Memory B cell (primary cell): Measurements from ENCODE around the gene DISC1.
A peak's percentile ranks its signal among the peaks of the same experiment; 100 is the strongest.
"Not testable (repeated sequence)": the region's sequence is repeated elsewhere in the genome, so short reads cannot be mapped to it uniquely, and the experiment has no call there.

ENCODE experiments used
- ATAC-seq: fragments of 150-1000 bp; cut with Tn5 transposase; 2 replicates; pipeline ENCODE4 v1.10.0; 2021; ENCODE audit warnings: low read depth, mild to moderate bottlenecking, moderate library complexity
- DNase-seq, 2 donors: peaks; one replicate each; pipeline ENCODE4 v3.0.0; 2022; ENCODE audit warnings: low spot score in 2 of 2
- H3K27ac Mint-ChIP-seq: one replicate; pipeline ENCODE4 v1.8.0; 2022; ENCODE audit warnings: mild to moderate bottlenecking, moderate library complexity, mixed read lengths
- H3K27me3 Mint-ChIP-seq: one replicate; pipeline ENCODE4 v1.8.0; 2022; ENCODE audit warnings: mixed read lengths
- H3K36me3 Mint-ChIP-seq: one replicate; pipeline ENCODE4 v1.8.0; 2022; ENCODE audit warnings: mild to moderate bottlenecking, mixed read lengths
- H3K4me1 Mint-ChIP-seq: one replicate; pipeline ENCODE4 v1.8.0; 2022; ENCODE audit warnings: mixed read lengths
- H3K4me3 Mint-ChIP-seq: one replicate; pipeline ENCODE4 v1.8.0; 2022; ENCODE audit warnings: mild to moderate bottlenecking, moderate library complexity, mixed read lengths
- H3K9me3 Mint-ChIP-seq: one replicate; pipeline ENCODE4 v1.8.0; 2022; ENCODE audit warnings: mixed read lengths

DISC1 gene

DNA sequence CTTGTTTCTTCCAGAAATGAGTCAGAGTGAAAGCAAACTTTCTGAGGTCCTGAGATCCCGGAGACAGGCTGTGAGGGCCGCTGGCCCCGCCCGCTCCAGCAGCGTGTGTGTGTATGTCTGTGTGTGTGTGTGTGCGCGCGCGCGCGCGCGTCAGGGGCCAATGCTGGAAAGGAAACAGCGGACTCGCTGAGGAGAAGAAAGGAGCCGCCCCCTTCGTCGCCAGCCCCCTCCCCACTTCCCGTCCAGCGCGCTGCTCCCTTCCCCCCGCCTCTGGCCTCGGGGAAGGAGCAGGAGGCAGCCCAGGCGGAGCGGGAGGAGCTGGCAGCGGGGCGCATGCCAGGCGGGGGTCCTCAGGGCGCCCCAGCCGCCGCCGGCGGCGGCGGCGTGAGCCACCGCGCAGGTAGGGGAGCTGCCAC is at the start of gene DISC1:
DISC1 (plus strand) TSS at position 256 of the 416 bp plus-strand sequence; CDS start at position 334, 78 bp downstream.
- peak within 1 kb of the TSS; percentile 93 for H3K4me3 Mint-ChIP-seq
- ATAC-seq (peak; percentile 71), DNase-seq (peak; percentile 30 to 52)
- H3K27ac Mint-ChIP-seq, result peak within 1 kb of the TSS; percentile 80
- H3K9me3 Mint-ChIP-seq, result no peaks in the 10 kb centered on the region
- peaks cover 14% of the 10 kb centered on the region for H3K4me1 Mint-ChIP-seq
- H3K36me3 Mint-ChIP-seq, result no peaks in the 10 kb centered on the region
- peaks cover 8% of the 10 kb centered on the region for H3K27me3 Mint-ChIP-seq

DNA sequence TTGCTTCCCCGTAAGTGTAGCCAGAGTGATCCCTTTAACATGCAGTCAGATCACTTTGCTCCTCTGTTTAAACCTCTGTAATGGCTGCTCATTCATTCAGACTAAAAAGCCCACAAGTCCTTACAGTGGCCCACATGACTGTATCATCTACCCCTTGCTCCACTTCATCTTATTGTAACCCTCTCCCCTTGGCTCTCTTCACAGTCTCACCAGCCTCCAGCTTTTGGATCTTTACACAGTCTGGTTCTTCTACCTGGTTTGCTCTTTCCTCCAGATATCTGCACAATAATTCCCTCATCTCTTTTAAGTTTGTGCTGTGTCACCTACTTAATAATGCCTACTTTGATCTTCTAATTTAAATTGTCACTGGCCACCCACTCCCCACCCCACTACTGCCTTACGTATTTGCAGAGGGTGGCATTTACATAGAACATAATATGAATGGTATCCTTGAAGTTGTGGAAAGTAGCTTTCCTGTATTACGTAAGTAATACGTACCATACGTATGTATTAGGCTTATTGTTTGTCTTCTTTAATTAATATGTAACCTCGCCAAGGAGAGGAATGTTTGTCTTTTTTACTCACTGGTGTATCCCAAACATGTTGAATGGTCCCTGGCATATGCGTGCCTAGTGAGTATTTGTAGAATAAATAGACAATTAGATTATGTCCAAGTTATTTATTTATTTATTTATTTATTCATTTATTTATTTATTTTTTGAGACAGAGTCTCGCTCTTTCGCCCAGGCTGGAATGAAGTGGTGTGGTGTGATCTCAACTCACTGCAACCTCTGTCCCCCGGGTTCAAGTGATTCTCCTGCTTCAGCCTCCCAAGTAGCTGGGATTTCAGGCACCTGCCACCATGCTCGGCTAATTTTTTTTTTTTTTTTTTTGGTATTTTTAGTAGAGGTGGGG is 49.5 kb upstream of the DISC1 start:
- Mint-ChIP-seq H3K9me3 (no peaks in the 10 kb centered on the region), H3K27me3 (no peaks in the 10 kb centered on the region), H3K4me1 (no peaks in the 10 kb centered on the region), H3K4me3 (no peak overlapping the region), H3K27ac (no peak overlapping the region), H3K36me3 (peaks cover 2% of the 10 kb centered on the region)
- ATAC-seq, result no peak
- no peak for DNase-seq

GRCh38 chr1:231580874-231581273 is 45.7 kb upstream of the DISC1 start:
- ATAC-seq (no peak), DNase-seq (no peak)
- H3K9me3 Mint-ChIP-seq, result no peaks in the 10 kb centered on the region
- H3K4me1 Mint-ChIP-seq, result no peaks in the 10 kb centered on the region
- H3K4me3 Mint-ChIP-seq, result no peak overlapping the region
- no peak overlapping the region for H3K27ac Mint-ChIP-seq
- H3K27me3 Mint-ChIP-seq, result no peaks in the 10 kb centered on the region
- H3K36me3 Mint-ChIP-seq, result peaks cover 3% of the 10 kb centered on the region

- no peaks in the 10 kb centered on the region for H3K4me1 Mint-ChIP-seq
- H3K4me3 Mint-ChIP-seq, result no peak overlapping the region
- no peak for ATAC-seq
Measured at GRCh38 chr1:231581859-231582258, 44.7 kb upstream of the DISC1 start.

DNA sequence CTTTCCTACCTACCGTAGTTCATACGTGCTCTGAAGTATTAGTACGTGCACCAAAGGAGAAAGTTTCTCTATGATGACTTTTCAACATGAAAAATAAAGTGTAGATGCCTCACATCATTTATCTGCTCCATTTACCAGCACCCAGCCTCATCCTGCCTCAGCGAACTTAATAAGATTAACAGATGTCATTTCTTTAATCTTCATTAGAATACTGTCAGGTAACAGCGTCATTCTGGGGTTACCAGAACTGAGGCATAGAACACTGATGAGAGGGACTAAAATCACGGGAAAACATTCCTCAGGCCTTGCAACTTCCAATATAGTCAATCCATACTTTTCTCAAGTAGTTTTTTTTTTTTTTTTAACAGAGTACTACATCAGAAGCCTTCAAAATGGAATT is 43.2 kb upstream of the DISC1 start:
- no peak overlapping the region for H3K27ac Mint-ChIP-seq
- DNase-seq (no peak), ATAC-seq (no peak)
- no peaks in the 10 kb centered on the region for H3K9me3 Mint-ChIP-seq
- H3K27me3 Mint-ChIP-seq, result no peaks in the 10 kb centered on the region
- peaks cover 6% of the 10 kb centered on the region for H3K36me3 Mint-ChIP-seq
- no peaks in the 10 kb centered on the region for H3K4me1 Mint-ChIP-seq
- no peak overlapping the region for H3K4me3 Mint-ChIP-seq

More at GRCh38 chr1:231581859-231582258, 44.7 kb upstream of the DISC1 start:
- no peaks in the 10 kb centered on the region for H3K9me3 Mint-ChIP-seq
- H3K36me3 Mint-ChIP-seq, result peaks cover 6% of the 10 kb centered on the region
- H3K27ac Mint-ChIP-seq, result no peak overlapping the region
- H3K27me3 Mint-ChIP-seq, result no peaks in the 10 kb centered on the region
- no peak for DNase-seq

- H3K4me1 Mint-ChIP-seq, result no peaks in the 10 kb centered on the region
- ATAC-seq (no peak), DNase-seq (no peak)
- H3K36me3 Mint-ChIP-seq, result peaks cover 5% of the 10 kb centered on the region
- no peak overlapping the region for H3K4me3 Mint-ChIP-seq
- H3K27ac Mint-ChIP-seq, result no peak overlapping the region
- no peaks in the 10 kb centered on the region for H3K27me3 Mint-ChIP-seq
- H3K9me3 Mint-ChIP-seq, result no peaks in the 10 kb centered on the region
Measured at GRCh38 chr1:231584117-231584516, 42.5 kb upstream of the DISC1 start.

- no peaks in the 10 kb centered on the region for H3K4me1 Mint-ChIP-seq
- no peaks in the 10 kb centered on the region for H3K9me3 Mint-ChIP-seq
- H3K36me3 Mint-ChIP-seq, result peaks cover 5% of the 10 kb centered on the region
- DNase-seq (no peak), ATAC-seq (no peak)
- H3K27ac Mint-ChIP-seq, result no peak overlapping the region
- H3K4me3 Mint-ChIP-seq, result no peak overlapping the region
- no peaks in the 10 kb centered on the region for H3K27me3 Mint-ChIP-seq
Measured at GRCh38 chr1:231584921-231585320, 41.7 kb upstream of the DISC1 start.

GRCh38 chr1:231590453-231591198 is 36.0 kb upstream of the DISC1 start:
- ATAC-seq (peak; percentile 65), DNase-seq (peak in 1 of 2 donors; percentile 11)
- H3K4me3 Mint-ChIP-seq, result no peak overlapping the region
- peaks cover 10% of the 10 kb centered on the region for H3K4me1 Mint-ChIP-seq
- no peak overlapping the region for H3K27ac Mint-ChIP-seq
- H3K27me3 Mint-ChIP-seq, result no peaks in the 10 kb centered on the region
- H3K36me3 Mint-ChIP-seq, result peaks cover 7% of the 10 kb centered on the region
- H3K9me3 Mint-ChIP-seq, result no peaks in the 10 kb centered on the region

DNA sequence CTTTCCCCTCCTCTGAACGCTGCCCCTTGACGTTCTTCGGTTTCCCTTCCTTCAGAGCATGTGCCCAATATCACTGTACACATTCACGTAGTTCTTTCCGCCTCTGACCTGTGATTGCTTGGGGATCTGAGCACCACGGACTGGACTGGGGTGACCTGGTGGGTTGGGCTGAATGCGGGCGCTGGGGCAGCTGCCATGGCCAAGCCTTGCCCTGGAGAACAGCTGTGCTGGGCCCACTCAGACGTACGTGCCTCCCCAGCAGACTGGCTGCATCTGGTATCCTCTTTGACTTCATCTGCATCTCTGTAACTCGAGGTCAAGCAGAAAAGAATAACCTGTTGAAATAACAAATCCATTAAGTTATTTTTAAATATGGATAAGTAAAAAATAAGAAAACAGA is 35.1 kb upstream of the DISC1 start:
- DNase-seq (no peak), ATAC-seq (no peak)
- Mint-ChIP-seq H3K36me3 (peaks cover 3% of the 10 kb centered on the region), H3K27me3 (no peaks in the 10 kb centered on the region), H3K4me3 (no peak overlapping the region), H3K9me3 (no peaks in the 10 kb centered on the region), H3K4me1 (peaks cover 10% of the 10 kb centered on the region), H3K27ac (no peak overlapping the region)

- DNase-seq (no peak), ATAC-seq (no peak)
- H3K36me3 Mint-ChIP-seq, result peaks cover 3% of the 10 kb centered on the region
- H3K4me1 Mint-ChIP-seq, result peaks cover 10% of the 10 kb centered on the region
- H3K27me3 Mint-ChIP-seq, result no peaks in the 10 kb centered on the region
- H3K9me3 Mint-ChIP-seq, result no peaks in the 10 kb centered on the region
- H3K27ac Mint-ChIP-seq, result no peak overlapping the region
- H3K4me3 Mint-ChIP-seq, result no peak overlapping the region
Measured at GRCh38 chr1:231592809-231593208, 33.8 kb upstream of the DISC1 start.

DNA sequence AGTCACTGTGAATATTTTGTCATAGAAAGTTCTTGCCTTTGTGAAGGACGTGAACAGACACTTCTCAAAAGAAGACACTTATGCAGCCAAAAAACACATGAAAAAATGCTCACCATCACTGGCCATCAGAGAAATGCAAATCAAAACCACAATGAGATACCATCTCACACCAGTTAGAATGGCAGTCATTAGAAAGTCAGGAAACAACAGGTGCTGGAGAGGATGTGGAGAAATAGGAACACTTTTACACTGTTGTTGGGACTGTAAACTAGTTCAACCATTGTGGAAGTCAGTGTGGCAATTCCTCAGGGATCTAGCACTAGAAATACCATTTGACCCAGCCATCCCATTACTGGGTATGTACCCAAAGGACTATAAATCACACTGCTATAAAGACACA is 33.3 kb upstream of the DISC1 start:
- not testable (repeated sequence) for ATAC-seq, H3K27ac Mint-ChIP-seq, H3K4me3 Mint-ChIP-seq, H3K36me3 Mint-ChIP-seq, DNase-seq, H3K27me3 Mint-ChIP-seq, H3K9me3 Mint-ChIP-seq, H3K4me1 Mint-ChIP-seq

DNA sequence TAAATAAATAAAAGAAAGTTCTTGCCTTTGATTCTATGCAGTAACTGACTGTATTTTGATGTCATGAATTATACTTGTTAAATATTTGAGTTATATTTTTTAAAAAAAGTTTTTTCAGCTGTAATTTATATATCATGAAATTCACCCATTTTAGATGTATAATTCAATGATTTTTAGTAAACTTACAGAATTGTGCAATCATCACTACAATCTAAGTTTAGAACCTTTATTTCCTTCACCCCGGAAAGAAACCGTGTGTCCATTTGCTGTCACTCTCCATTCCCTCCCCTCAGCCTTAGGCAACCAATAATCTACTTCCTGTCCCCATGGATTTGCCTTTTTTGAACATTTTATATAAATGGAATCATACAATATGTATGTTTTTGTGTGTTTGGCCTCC is 32.5 kb upstream of the DISC1 start:
- no peaks in the 10 kb centered on the region for H3K27me3 Mint-ChIP-seq
- H3K36me3 Mint-ChIP-seq, result peaks cover 2% of the 10 kb centered on the region
- H3K27ac Mint-ChIP-seq, result no peak overlapping the region
- DNase-seq (no peak), ATAC-seq (no peak)
- no peak overlapping the region for H3K4me3 Mint-ChIP-seq
- peaks cover 10% of the 10 kb centered on the region for H3K4me1 Mint-ChIP-seq
- H3K9me3 Mint-ChIP-seq, result no peaks in the 10 kb centered on the region

DNA sequence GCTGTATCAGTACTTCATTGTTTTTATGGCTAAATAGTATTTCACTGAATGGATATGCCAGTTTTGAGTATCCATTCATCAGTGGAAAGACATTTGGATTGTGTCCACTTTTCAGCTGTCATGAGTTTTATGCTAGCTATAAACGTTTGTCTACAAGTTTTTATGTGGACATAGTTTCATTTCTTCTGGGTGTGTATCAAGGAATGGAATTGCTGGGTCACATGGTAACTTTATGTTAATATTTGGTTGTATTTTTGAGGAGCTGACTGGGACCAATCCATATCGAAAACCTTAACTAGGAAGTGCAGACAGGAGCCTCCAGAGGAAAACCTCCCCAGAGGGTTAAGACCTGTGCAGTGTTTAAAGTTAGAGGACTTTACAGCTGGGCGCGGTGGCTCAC is 31.8 kb upstream of the DISC1 start:
- Mint-ChIP-seq H3K27ac (no peak overlapping the region), H3K4me3 (no peak overlapping the region), H3K4me1 (peaks cover 10% of the 10 kb centered on the region), H3K36me3 (peaks cover 2% of the 10 kb centered on the region), H3K9me3 (no peaks in the 10 kb centered on the region), H3K27me3 (no peaks in the 10 kb centered on the region)
- no peak for ATAC-seq
- no peak for DNase-seq

DNA sequence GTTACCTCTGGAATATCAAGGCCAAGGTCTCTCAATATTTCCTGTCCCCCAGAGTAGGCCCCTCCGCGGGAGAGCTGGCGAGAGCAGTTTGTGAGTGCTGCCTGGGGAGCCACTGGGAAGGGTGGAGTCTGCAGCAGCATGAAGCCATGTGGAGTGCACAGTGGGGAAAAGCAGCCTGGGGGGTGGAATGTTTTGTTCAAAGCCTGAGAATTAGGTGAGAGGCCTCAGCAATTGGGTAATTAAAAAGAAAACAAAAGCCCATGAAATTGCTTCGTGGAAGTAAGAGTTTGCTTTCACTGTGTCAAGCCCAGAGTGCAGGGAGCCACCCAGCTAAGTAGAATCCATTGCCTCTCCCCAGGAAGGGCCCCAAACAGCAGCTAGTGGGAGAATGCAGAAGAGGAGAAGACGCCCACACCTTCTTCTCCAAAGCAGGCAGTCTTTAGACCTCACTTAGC is 30.2 kb upstream of the DISC1 start:
- no peaks in the 10 kb centered on the region for H3K27me3 Mint-ChIP-seq
- H3K36me3 Mint-ChIP-seq, result peaks cover 2% of the 10 kb centered on the region
- ATAC-seq, result no peak
- no peak overlapping the region for H3K27ac Mint-ChIP-seq
- peaks cover 3% of the 10 kb centered on the region for H3K4me1 Mint-ChIP-seq
- H3K9me3 Mint-ChIP-seq, result no peaks in the 10 kb centered on the region
- H3K4me3 Mint-ChIP-seq, result no peak overlapping the region
- no peak for DNase-seq
